HCT116 (cell line): ENCODE results near the gene HPN. TPM values are rescaled to one million over a fixed set of nuclear protein-coding genes. Genes with fewer than 3 reads are reported as not detected.

Experiments
- ATAC-seq: fragments of 200-7000 bp; cut with Tn5 transposase; 2 replicates; pipeline ENCODE4 v1.9.1; 2020; ENCODE audit warnings: mild to moderate bottlenecking, moderate library complexity
- BruUV-seq: library from RNA; stranded (reverse); fragments of 400-500 nt; replicated peaks from 2 replicates; lab custom pipeline; 2021; lab: Mats Ljungman, UMichigan
- CTCF ChIA-PET: fragments of 300-600 bp; sonication (Branson Sonifier 250); formaldehyde crosslinking; loops from one replicate; lab custom pipeline; 2021; ENCODE audit warnings: antibody characterized with exemption; lab: Charles Lee
- POLR2A ChIA-PET: fragments of 300-600, 350-600 bp; sonication (Branson Sonifier 250); formaldehyde crosslinking; loops from one replicate; lab custom pipeline; 2021; ENCODE audit warnings: antibody characterized with exemption; lab: Charles Lee
- RAD21 ChIA-PET, 2 experiments: fragments of 300-600 bp; sonication (Branson Sonifier 250); formaldehyde crosslinking; loops; one replicate each; lab custom pipeline; 2023; ENCODE audit warnings: low total read pairs in 2 of 2; ENCODE audit not compliant: uncharacterized antibody in 2 of 2, unreplicated experiment in 2 of 2, low non-redundant PET in 1 of 2; lab: Charles Lee
- DNase-seq: peaks from one replicate; pipeline ENCODE4 v3.0.0-alpha.2; 2010; ENCODE audit warnings: low read depth, low spot score
- H2AFZ ChIP-seq: fragments of 200-600 bp; shearing (Covaris generic), sonication (generic); 2 replicates; pipeline ENCODE4 v1.6.1; 2017; ENCODE audit warnings: low read depth, mixed run types, mixed read lengths, antibody characterized with exemption, low read length; ENCODE audit not compliant: poor library complexity, severe bottlenecking
- H3K27ac ChIP-seq: 2 replicates; pipeline ENCODE4 v1.5.1; 2012; ENCODE audit warnings: low read depth, low read length
- H3K27me3 ChIP-seq: fragments of 200-600 bp; sonication (generic); 2 replicates; pipeline ENCODE4 v1.6.1; 2016; ENCODE audit warnings: mixed run types, low read length, mixed read lengths; ENCODE audit not compliant: insufficient read depth
- H3K36me3 ChIP-seq, 2 experiments: fragments of 200-500 bp in 1 of 2; fragments of 200-600 bp in 1 of 2; sonication (Bioruptor generic) in 1 of 2; sonication (generic) in 1 of 2; 2 replicates each; pipeline versions ENCODE4 v1.5.1 to v1.6.1; 2014 to 2016; ENCODE audit warnings: low read length in 2 of 2, inconsistent platforms in 1 of 2, mixed read lengths in 1 of 2, mixed run types in 1 of 2; ENCODE audit not compliant: insufficient read depth in 2 of 2, control insufficient read depth in 1 of 2
- H3K4me1 ChIP-seq, 2 experiments: fragments of 200-600 bp in 1 of 2; sonication (generic) in 1 of 2; 2 replicates each; pipeline versions ENCODE4 v1.5.1 to v1.6.1; 2012 to 2017; ENCODE audit warnings: low read length in 2 of 2, inconsistent platforms in 1 of 2, mild to moderate bottlenecking in 1 of 2, mixed read lengths in 1 of 2, mixed run types in 1 of 2, moderate library complexity in 1 of 2; ENCODE audit not compliant: insufficient read depth in 2 of 2, control insufficient read depth in 1 of 2
- H3K4me2 ChIP-seq: fragments of 200-600 bp; sonication (generic); 2 replicates; pipeline ENCODE4 v1.6.1; 2017; ENCODE audit warnings: mixed run types, low read length, mixed read lengths
- H3K4me3 ChIP-seq, 2 experiments: fragments of 200-600 bp in 1 of 2; sonication (generic) in 1 of 2; replicated peaks in 1 of 2; 2 replicates each; pipeline ENCODE4 v1.5.1; 2011 to 2016; ENCODE audit warnings: low read length in 2 of 2, control low read depth in 1 of 2, low read depth in 1 of 2, mild to moderate bottlenecking in 1 of 2, mixed read lengths in 1 of 2, mixed run types in 1 of 2
- H3K79me2 ChIP-seq: fragments of 200-600 bp; sonication (generic); 2 replicates; pipeline ENCODE4 v1.6.1; 2017; ENCODE audit warnings: mild to moderate bottlenecking, mixed run types, low read length, moderate library complexity, mixed read lengths; ENCODE audit not compliant: insufficient read depth
- H3K9ac ChIP-seq: fragments of 200-600 bp; sonication (generic); 2 replicates; pipeline ENCODE4 v1.6.1; 2016; ENCODE audit warnings: low read length, mixed read lengths
- H3K9me2 ChIP-seq: fragments of 200-600 bp; sonication (generic), shearing (Covaris generic); 2 replicates; pipeline ENCODE4 v1.6.1; 2017; ENCODE audit warnings: mixed run types, mild to moderate bottlenecking, moderate library complexity; ENCODE audit not compliant: insufficient read depth
- H3K9me3 ChIP-seq, 2 experiments: fragments of 200-500 bp in 1 of 2; fragments of 200-600 bp in 1 of 2; sonication (Bioruptor generic) in 1 of 2; sonication (generic) in 1 of 2; 2 replicates each; pipeline ENCODE4 v1.6.1; 2014 to 2017; ENCODE audit warnings: low read length in 2 of 2, mixed read lengths in 2 of 2, inconsistent platforms in 1 of 2, low read depth in 1 of 2, mild to moderate bottlenecking in 1 of 2, mixed run types in 1 of 2, moderate library complexity in 1 of 2; ENCODE audit not compliant: control insufficient read depth in 1 of 2, insufficient read depth in 1 of 2
- H4K20me1 ChIP-seq: fragments of 200-600 bp; sonication (generic), shearing (Covaris generic); 2 replicates; pipeline ENCODE4 v1.6.1; 2017; ENCODE audit warnings: mixed run types, mild to moderate bottlenecking, moderate library complexity; ENCODE audit not compliant: insufficient read depth
- EGR1 ChIP-seq: IDR thresholded peaks from 2 replicates; pipeline ENCODE4 v1.6.1; 2012; ENCODE audit warnings: low read depth
- EZH2phosphoT487 ChIP-seq: fragments of 200-600 bp; IDR thresholded peaks from 2 replicates; pipeline ENCODE4 v1.6.1; 2018; ENCODE audit warnings: antibody characterized with exemption, borderline replicate concordance
- FOSL1 ChIP-seq: IDR thresholded peaks from 2 replicates; pipeline ENCODE4 v1.6.1; 2012; ENCODE audit warnings: low read depth
- JUND ChIP-seq: IDR thresholded peaks from 2 replicates; pipeline ENCODE4 v1.6.1; 2012
- POLR2A ChIP-seq: IDR thresholded peaks from 2 replicates; pipeline ENCODE4 v1.7.0; 2011; ENCODE audit warnings: borderline replicate concordance; ENCODE audit not compliant: insufficient read depth, insufficient read length; ENCODE audit errors: extremely low read depth
- POLR2AphosphoS5 ChIP-seq: IDR thresholded peaks from 2 replicates; pipeline ENCODE4 v1.6.1; 2011; ENCODE audit warnings: mild to moderate bottlenecking, low read depth, low read length, moderate library complexity
- RAD21 ChIP-seq: IDR thresholded peaks from 2 replicates; pipeline ENCODE4 v1.6.1; 2012; ENCODE audit warnings: low read depth, mild to moderate bottlenecking
- SP1 ChIP-seq: IDR thresholded peaks from 2 replicates; pipeline ENCODE4 v1.6.1; 2012; ENCODE audit warnings: low read depth
- SRF ChIP-seq: IDR thresholded peaks from 2 replicates; pipeline ENCODE4 v1.6.1; 2012; ENCODE audit warnings: low read depth
- TCF7L2 ChIP-seq: IDR thresholded peaks from 2 replicates; pipeline ENCODE4 v1.7.0; 2011; ENCODE audit warnings: borderline replicate concordance, inconsistent platforms; ENCODE audit not compliant: insufficient read depth, insufficient read length; ENCODE audit errors: extremely low read depth
- ZFX ChIP-seq: fragments of 450-650 bp; IDR thresholded peaks from 2 replicates; pipeline ENCODE4 v1.6.1; 2017
- intact Hi-C: fragments of 100-400 bp; cut with micrococcal nuclease; formaldehyde crosslinking; loops from 2 replicates; pipeline ENCODE4 v1.10.0; 2022
- total RNA-seq: library from RNA; stranded (reverse); gene quantifications from one replicate; pipeline ENCODE4 v1.2.1, GENCODE V29; 2021; ENCODE audit not compliant: unreplicated experiment
- TF ChIP-seq, protein P1 (sequence below), 3 experiments: fragments of 200-600 bp in 1 of 3; sonication (generic) in 1 of 3; IDR thresholded peaks in 2 of 3; conservative IDR thresholded peaks in 1 of 3; 2 replicates each; pipeline ENCODE4 v1.5.1; 2012 to 2017; ENCODE audit warnings: low read depth in 2 of 3, low read length in 2 of 3, antibody characterized with exemption in 1 of 3, borderline replicate concordance in 1 of 3, control low read depth in 1 of 3, mild to moderate bottlenecking in 1 of 3, mixed read lengths in 1 of 3, mixed run types in 1 of 3, moderate library complexity in 1 of 3; ENCODE audit not compliant: insufficient read depth in 1 of 3
- TF ChIP-seq, protein P2 (sequence below): IDR thresholded peaks from 2 replicates; pipeline ENCODE4 v1.6.1; 2012

HPN gene
- total RNA-seq, 1 experiment from 2014 or later, result 0.32 TPM

- POLR2A ChIA-PET, result no interaction called here
- TF ChIP-seq, protein P1, sequence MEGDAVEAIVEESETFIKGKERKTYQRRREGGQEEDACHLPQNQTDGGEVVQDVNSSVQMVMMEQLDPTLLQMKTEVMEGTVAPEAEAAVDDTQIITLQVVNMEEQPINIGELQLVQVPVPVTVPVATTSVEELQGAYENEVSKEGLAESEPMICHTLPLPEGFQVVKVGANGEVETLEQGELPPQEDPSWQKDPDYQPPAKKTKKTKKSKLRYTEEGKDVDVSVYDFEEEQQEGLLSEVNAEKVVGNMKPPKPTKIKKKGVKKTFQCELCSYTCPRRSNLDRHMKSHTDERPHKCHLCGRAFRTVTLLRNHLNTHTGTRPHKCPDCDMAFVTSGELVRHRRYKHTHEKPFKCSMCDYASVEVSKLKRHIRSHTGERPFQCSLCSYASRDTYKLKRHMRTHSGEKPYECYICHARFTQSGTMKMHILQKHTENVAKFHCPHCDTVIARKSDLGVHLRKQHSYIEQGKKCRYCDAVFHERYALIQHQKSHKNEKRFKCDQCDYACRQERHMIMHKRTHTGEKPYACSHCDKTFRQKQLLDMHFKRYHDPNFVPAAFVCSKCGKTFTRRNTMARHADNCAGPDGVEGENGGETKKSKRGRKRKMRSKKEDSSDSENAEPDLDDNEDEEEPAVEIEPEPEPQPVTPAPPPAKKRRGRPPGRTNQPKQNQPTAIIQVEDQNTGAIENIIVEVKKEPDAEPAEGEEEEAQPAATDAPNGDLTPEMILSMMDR (IDR thresholded peaks at IDR 0.05 in 2 of 3, conservative IDR thresholded peaks at IDR 0.05 in 1 of 3; ENCODE audit: borderline replicate concordance in 1 of 3, insufficient read depth in 1 of 3, low read depth in 2 of 3, low read length in 2 of 3), result no peak
- TF ChIP-seq POLR2A (no peak), EZH2phosphoT487 (no peak), SRF (no peak), JUND (no peak), SP1 (no peak), RAD21 (no peak), ZFX (no peak)
- TF ChIP-seq, protein P2, sequence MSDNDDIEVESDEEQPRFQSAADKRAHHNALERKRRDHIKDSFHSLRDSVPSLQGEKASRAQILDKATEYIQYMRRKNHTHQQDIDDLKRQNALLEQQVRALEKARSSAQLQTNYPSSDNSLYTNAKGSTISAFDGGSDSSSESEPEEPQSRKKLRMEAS, result no peak
- TF ChIP-seq, all 23 proteins: peak for 0
Measured at GRCh38 chr19:35024095-35024494, 17.4 kb upstream of the HPN start.

DNA sequence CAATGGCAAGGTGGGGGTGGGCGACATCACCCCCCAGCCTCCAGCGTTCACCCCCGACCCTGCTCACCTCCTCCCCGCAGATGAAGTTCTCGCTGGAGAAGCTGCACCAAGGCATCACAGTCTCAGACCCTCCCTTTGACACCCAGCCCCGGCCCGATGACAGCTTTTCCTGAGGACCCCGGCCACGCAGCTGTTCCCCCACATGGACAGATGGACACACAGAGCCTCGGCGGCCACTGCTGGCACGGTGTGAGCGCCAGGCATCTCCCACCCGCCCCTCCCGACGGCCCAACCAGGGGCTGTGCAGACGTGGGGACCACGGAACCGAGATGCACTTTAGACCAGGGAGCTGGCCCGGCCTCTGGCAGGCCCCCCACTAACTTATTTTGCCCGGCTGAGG lies 15.6 kb upstream of the HPN start:
- TF ChIP-seq POLR2A (no peak), ZFX (no peak), TCF7L2 (no peak), POLR2AphosphoS5 (no peak), EGR1 (no peak), FOSL1 (no peak)
- TF ChIP-seq, all 23 proteins: peak for 0
- no TSS peak for BruUV-seq
- no peak overlapping the region for H2AFZ ChIP-seq
- ChIA-PET CTCF (no interaction called here), RAD21 (no interaction called here), POLR2A (no interaction called here)
- intact Hi-C loops, result no loop called here
- H3K27me3 ChIP-seq, result no peaks in the 10 kb centered on the region
- H3K9ac ChIP-seq, result no peak overlapping the region
- H3K4me1 ChIP-seq, result peaks cover 7 to 19% of the 10 kb centered on the region in 2 experiments; a peak in 3 of 4 replicates
- no peaks in the 10 kb centered on the region for H3K9me2 ChIP-seq
- H3K4me2 ChIP-seq, result no peak overlapping the region
- H3K36me3 ChIP-seq, result peaks cover 14 to 15% of the 10 kb centered on the region in 2 experiments; a peak in 3 of 4 replicates
- no peaks in the 10 kb centered on the region for H3K9me3 ChIP-seq
- H3K4me3 ChIP-seq, result no peak overlapping the region
- DNase-seq (no peak), ATAC-seq (no peak)
- H4K20me1 ChIP-seq, result no peaks in the 10 kb centered on the region
- H3K79me2 ChIP-seq, result no peaks in the 10 kb centered on the region
- no peak overlapping the region for H3K27ac ChIP-seq

More at GRCh38 chr19:35024095-35024494, 17.4 kb upstream of the HPN start:
- ChIA-PET CTCF (interaction anchor here (0.7 kb wide), 1 partner anchor 18 kb away, joined by 3 read pairs; no protein-coding TSS in a partner anchor), RAD21 (no interaction called here)
- Histone ChIP-seq H3K27ac (no peak overlapping the region), H3K27me3 (no peaks in the 10 kb centered on the region), H3K9ac (no peak overlapping the region), H3K4me2 (no peak overlapping the region), H3K4me3 (no peak overlapping the region), H3K9me3 (no peaks in the 10 kb centered on the region), H2AFZ (no peak overlapping the region), H3K79me2 (no peaks in the 10 kb centered on the region), H3K9me2 (no peaks in the 10 kb centered on the region), H4K20me1 (no peaks in the 10 kb centered on the region), H3K36me3 (peaks cover 22 to 24% of the 10 kb centered on the region in 2 experiments; a peak in 3 of 4 replicates), H3K4me1 (peaks cover 3 to 10% of the 10 kb centered on the region in 2 experiments; a peak in 3 of 4 replicates)
- no peak for DNase-seq
- BruUV-seq, result no TSS peak
- intact Hi-C loops, result no loop called here
- no peak for ATAC-seq
